ENCODE measurements around the gene MRPL20. TPM values are rescaled to one million over a fixed set of nuclear protein-coding genes. Genes with fewer than 3 reads are reported as not detected.

The MRPL20 gene
- total and polyA plus RNA-seq, 8 donors, result 69.5 to 145 (median 99.8) TPM

- Histone ChIP-seq H3K9me3 (no peaks in the 10 kb centered on the region), H3K27ac (peak overlapping the region; percentile 93 to 94), H3K27me3 (no peaks in the 10 kb centered on the region), H3K36me3 (peaks cover 0 to 14% of the 10 kb centered on the region in 2 donors), H3K4me1 (peaks cover 18 to 46% of the 10 kb centered on the region in 2 donors), H3K4me3 (peak overlapping the region; percentile 80 to 96)
- DNase-seq (no peak), ATAC-seq (peak; percentile 0)
- no peak for TF ChIP-seq CTCF (IDR thresholded peaks at IDR 0.05)
- intact Hi-C loops (cut with DNase I), result no loop called here
Observed at GRCh38 chr1:1374589-1374928, 32.5 kb downstream of the MRPL20 start.

- intact Hi-C loops (cut with DNase I), result no loop called here
- ATAC-seq (no peak), DNase-seq (peak in 1 of 4 donors; percentile 76)
- no peak for TF ChIP-seq CTCF (IDR thresholded peaks at IDR 0.05)
- peak overlapping the region in 1 of 2 donors; percentile 93 for H3K27ac ChIP-seq
- peak overlapping the region; percentile 80 to 96 for H3K4me3 ChIP-seq
- H3K36me3 ChIP-seq, result peaks cover 0 to 14% of the 10 kb centered on the region in 2 donors
- peaks cover 18 to 46% of the 10 kb centered on the region in 2 donors for H3K4me1 ChIP-seq
- no peaks in the 10 kb centered on the region for H3K9me3 ChIP-seq
- no peaks in the 10 kb centered on the region for H3K27me3 ChIP-seq
Observed at GRCh38 chr1:1373815-1374588, 33.1 kb downstream of the MRPL20 start.

- Histone ChIP-seq H3K9me3 (no peaks in the 10 kb centered on the region), H3K4me1 (peaks cover 18 to 46% of the 10 kb centered on the region in 2 donors), H3K27me3 (no peaks in the 10 kb centered on the region), H3K4me3 (peak overlapping the region in 1 of 2 donors; percentile 80), H3K36me3 (peaks cover 0 to 14% of the 10 kb centered on the region in 2 donors), H3K27ac (no peak overlapping the region)
- DNase-seq (peak in 1 of 4 donors; percentile 71), ATAC-seq (no peak)
- TF ChIP-seq CTCF (IDR thresholded peaks at IDR 0.05), result no peak
- intact Hi-C loops (cut with DNase I), result no loop called here
Observed at GRCh38 chr1:1373051-1373814, 33.9 kb downstream of the MRPL20 start.

GRCh38 chr1:1371746-1372711 is 35.1 kb downstream of the MRPL20 start:
- DNase-seq (peak in 2 of 4 donors; percentile 68 to 94), ATAC-seq (peak; percentile 56)
- no peak overlapping the region for H3K27ac ChIP-seq
- H3K9me3 ChIP-seq, result peaks cover 0 to 3% of the 10 kb centered on the region in 2 donors
- H3K36me3 ChIP-seq, result peaks cover 0 to 14% of the 10 kb centered on the region in 2 donors
- H3K4me3 ChIP-seq, result no peak overlapping the region
- intact Hi-C loops (cut with DNase I), result no loop called here
- peak; percentile 91 to 93 for TF ChIP-seq CTCF (IDR thresholded peaks at IDR 0.05)
- no peaks in the 10 kb centered on the region for H3K27me3 ChIP-seq
- peaks cover 18 to 46% of the 10 kb centered on the region in 2 donors for H3K4me1 ChIP-seq

Measured in left lung (tissue), 10 donors.